GM12875 (cell line): ENCODE measurements around the gene COPS8.

Source experiments
- H3K4me3 ChIP-seq: one replicate; pipeline ENCODE4 v1.5.1; 2011; ENCODE audit warnings: low read depth, low read length, control low read depth
- TF ChIP-seq, protein P1 (sequence below): IDR thresholded peaks from 2 replicates; pipeline ENCODE4 v1.5.1; 2011; ENCODE audit warnings: low read depth, mild to moderate bottlenecking, control low read depth, inconsistent platforms, low read length, moderate library complexity, borderline replicate concordance; ENCODE audit not compliant: insufficient read depth

COPS8 gene

DNA sequence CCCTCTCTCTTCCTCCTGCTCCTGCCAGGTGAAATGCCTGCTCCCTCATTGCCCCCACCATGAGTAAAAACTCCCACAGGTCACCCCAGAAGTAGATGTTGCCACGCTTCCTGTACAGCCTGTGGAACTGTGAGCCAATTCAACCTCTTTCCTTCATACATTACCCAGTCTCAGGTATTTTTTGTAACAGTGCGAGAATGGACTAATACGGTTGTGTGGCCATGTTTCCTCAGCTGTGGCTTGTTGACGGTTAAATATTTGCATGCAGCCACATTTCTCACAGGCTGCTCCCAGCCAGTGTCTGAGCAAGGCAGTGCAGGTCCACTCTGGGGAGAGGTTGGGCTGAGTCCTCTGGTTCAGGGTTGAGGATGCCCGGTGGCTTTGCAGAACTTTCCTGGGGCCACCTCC, 27.8 kb upstream of the COPS8 start:
- no peak overlapping the region for H3K4me3 ChIP-seq
- TF ChIP-seq, protein P1, sequence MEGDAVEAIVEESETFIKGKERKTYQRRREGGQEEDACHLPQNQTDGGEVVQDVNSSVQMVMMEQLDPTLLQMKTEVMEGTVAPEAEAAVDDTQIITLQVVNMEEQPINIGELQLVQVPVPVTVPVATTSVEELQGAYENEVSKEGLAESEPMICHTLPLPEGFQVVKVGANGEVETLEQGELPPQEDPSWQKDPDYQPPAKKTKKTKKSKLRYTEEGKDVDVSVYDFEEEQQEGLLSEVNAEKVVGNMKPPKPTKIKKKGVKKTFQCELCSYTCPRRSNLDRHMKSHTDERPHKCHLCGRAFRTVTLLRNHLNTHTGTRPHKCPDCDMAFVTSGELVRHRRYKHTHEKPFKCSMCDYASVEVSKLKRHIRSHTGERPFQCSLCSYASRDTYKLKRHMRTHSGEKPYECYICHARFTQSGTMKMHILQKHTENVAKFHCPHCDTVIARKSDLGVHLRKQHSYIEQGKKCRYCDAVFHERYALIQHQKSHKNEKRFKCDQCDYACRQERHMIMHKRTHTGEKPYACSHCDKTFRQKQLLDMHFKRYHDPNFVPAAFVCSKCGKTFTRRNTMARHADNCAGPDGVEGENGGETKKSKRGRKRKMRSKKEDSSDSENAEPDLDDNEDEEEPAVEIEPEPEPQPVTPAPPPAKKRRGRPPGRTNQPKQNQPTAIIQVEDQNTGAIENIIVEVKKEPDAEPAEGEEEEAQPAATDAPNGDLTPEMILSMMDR: no peak

DNA sequence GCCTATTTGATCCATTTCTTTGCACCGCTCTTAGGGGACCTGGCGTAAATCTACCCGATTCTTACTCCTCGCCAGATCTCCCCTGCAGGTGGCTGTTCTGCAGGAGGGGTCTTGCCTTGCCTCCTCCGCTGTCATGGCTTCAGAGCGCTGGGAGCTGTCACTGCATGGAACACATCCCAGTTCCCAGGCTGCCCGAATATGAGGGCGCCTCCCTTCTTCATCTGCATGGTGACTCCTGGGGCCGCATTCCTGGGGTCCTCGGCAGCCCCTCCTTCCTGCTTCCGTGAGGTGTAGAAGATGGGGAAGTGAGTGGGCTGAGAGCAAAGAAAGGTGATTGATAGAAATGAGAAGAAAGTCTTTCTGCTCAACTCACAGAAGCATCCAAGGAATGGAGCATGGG, 27.3 kb upstream of the COPS8 start:
- no peak overlapping the region for H3K4me3 ChIP-seq
- TF ChIP-seq, protein P1: no peak

DNA sequence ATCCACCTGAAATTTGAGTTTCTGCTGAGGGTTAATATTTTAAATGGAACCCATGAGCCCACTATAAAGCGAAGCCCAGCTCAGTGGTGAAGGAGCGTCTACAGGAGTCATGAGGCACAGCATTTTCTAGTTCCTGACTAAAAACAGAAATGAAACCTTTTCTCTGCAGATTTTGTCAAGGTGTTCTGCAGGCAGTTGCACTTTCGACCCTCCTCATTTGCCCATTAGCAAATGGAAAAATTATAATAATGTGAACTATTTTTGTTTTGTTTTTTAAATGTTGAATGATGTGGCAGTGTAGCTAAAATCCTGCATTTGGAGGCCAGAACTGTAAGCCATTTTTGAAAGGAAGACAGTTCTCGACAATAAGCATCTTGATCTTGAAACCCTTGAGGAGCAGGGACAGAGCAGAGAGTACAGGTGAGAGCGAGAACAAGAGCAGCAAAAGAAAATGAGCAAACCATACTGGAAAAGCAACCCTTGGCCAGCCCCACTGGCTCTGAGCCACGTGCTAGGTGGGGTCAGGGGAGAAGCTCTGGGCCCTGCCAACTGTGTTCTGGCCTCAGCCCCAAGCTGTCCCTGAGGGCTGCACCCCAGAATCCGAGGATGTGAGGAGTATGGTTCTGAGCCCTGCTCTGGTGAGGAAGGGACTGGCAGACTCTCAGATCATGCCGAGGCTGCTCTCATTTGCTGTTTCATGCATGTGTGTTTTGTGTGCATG, 26.4 kb upstream of the COPS8 start:
- no peak overlapping the region for H3K4me3 ChIP-seq
- TF ChIP-seq, protein P1: no peak

DNA sequence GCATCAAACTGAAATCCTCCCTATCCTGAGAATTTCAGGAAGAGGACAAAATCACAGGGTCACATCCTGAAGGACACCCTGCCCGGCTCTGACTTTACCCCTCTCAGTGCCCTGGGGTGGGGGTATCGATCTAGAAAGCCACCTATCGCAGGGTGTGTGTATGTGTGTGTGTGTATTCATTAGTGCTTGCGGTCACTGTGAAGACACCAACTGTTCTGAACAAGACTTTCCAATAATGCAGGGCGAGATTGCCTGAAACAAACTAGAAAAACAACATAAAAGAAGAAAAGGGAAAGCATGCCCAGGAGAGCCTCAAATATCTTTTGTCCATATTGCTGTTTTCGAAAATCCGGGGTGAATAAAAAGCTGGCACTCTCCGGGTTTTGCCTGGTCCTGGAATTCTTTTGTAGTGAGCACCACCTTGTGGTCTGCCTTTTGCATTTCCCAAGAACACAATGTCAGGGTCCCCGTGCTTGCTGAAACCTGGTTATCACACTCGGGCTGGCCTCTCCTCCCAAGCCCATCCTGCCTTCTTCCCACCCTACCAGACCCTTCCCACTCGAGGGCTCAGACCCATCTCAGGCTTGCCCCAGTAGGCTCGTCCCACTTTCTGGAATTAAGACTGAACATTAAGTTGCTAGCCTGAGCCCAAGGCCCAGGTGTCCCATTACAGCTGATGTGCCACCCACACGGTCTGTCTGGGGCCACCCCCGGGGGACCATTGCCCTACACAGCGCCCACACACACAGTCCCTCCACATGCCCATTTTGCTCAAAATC, 25.0 kb upstream of the COPS8 start:
- TF ChIP-seq, protein P1: peak; percentile 58; the same call in 1 of the 2 replicates
- no peak overlapping the region for H3K4me3 ChIP-seq

DNA sequence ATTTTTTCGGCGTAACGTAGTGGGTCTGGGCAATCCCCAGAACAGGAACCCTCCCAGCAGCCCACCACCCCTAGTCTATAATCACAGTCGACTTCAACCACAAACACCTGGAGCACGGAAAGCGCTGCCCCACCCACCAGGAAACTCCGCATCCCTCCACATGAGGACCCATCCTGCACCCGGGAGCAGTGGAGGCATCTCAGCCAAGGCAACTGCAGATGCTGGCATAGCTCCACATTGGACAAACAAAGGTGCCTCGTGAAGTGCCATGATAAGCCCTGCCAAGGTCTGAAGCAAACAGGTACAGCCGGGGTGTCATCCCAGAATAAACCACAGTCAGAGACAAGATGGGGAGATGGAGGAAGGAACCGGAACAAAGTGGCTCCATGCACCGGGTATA, 24.3 kb upstream of the COPS8 start:
- TF ChIP-seq, protein P1: no peak
- no peak overlapping the region for H3K4me3 ChIP-seq

DNA sequence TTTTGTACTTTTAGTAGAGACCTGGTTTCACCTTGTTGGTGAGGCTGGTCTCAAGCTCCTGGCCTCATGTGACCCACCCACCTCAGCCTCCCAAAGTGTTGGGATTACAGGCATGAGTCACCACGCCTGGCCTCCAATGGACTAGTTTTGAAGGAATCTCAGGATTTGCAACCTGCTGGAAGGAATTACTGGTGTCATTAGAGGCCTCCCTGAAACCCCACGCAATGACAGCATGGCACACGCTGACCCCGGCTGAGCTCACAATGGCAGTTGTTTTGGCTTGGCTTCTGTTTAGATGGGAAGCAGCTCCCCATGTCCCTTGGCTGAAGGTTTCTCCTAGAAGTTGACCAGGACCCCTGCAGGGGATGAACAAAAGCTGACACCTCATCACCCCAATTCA, 23.1 kb upstream of the COPS8 start:
- no peak overlapping the region for H3K4me3 ChIP-seq
- TF ChIP-seq, protein P1: no peak
